Karpas-422 (cell line): ENCODE results near the gene ZNF398. TPM values are rescaled to one million over a fixed set of nuclear protein-coding genes. Genes with fewer than 3 reads are reported as not detected.
"Not testable (repeated sequence)": the region's sequence is repeated elsewhere in the genome, so short reads cannot be mapped to it uniquely, and the experiment has no call there.

Experiments
- DNase-seq: peaks from one replicate; pipeline ENCODE4 v3.0.0-alpha.2; 2015
- H2AFZ ChIP-seq: fragments of 200-600 bp; sonication (generic); 2 replicates; pipeline ENCODE4 v1.6.1; 2014; ENCODE audit warnings: antibody characterized with exemption, low read length, mixed read lengths
- H3K27ac ChIP-seq: fragments of 200-600 bp; sonication (generic); 2 replicates; pipeline ENCODE4 v1.5.1; 2014; ENCODE audit warnings: mild to moderate bottlenecking, low read length, moderate library complexity
- H3K27me3 ChIP-seq: fragments of 200-600 bp; sonication (generic); 2 replicates; pipeline ENCODE4 v1.6.1; 2014; ENCODE audit warnings: low read length, mixed read lengths
- H3K36me3 ChIP-seq: fragments of 200-600 bp; sonication (generic); 2 replicates; pipeline ENCODE4 v1.6.1; 2014; ENCODE audit warnings: low read length, mixed read lengths; ENCODE audit not compliant: insufficient read depth
- H3K4me1 ChIP-seq: fragments of 200-600 bp; sonication (generic); 2 replicates; pipeline ENCODE4 v1.6.1; 2014; ENCODE audit warnings: mild to moderate bottlenecking, low read length, mixed read lengths
- H3K4me2 ChIP-seq: fragments of 200-600 bp; sonication (generic); 2 replicates; pipeline ENCODE4 v1.6.1; 2014; ENCODE audit warnings: low read length, low read depth, mild to moderate bottlenecking; ENCODE audit not compliant: poor library complexity, severe bottlenecking
- H3K4me3 ChIP-seq: fragments of 200-600 bp; sonication (generic); 2 replicates; pipeline ENCODE4 v1.5.1; 2014; ENCODE audit warnings: mild to moderate bottlenecking, antibody characterized with exemption, low read length, mixed read lengths
- H3K79me2 ChIP-seq: fragments of 200-600 bp; sonication (generic); 2 replicates; pipeline ENCODE4 v1.6.1; 2014; ENCODE audit warnings: mild to moderate bottlenecking, low read length, mixed read lengths
- H3K9ac ChIP-seq: fragments of 200-600 bp; sonication (generic); 2 replicates; pipeline ENCODE4 v1.6.0; 2014; ENCODE audit warnings: low read length
- H3K9me2 ChIP-seq: fragments of 200-600 bp; sonication (generic), shearing (Covaris generic); replicated peaks from 2 replicates; pipeline ENCODE4 v1.6.0; 2014; ENCODE audit warnings: mild to moderate bottlenecking, low read length, moderate library complexity; ENCODE audit not compliant: insufficient read depth
- H3K9me3 ChIP-seq: fragments of 300-700, 200-600 bp; sonication (generic); 2 replicates; pipeline ENCODE4 v1.6.1; 2014; ENCODE audit warnings: low read length, mixed read lengths
- H4K20me1 ChIP-seq: fragments of 200-600 bp; sonication (generic); 2 replicates; pipeline ENCODE4 v1.6.1; 2014; ENCODE audit warnings: mild to moderate bottlenecking, antibody characterized with exemption, low read length, low read depth; ENCODE audit not compliant: insufficient read depth
- total RNA-seq: library from RNA; depleted of rRNA; stranded (reverse); fragments of >200 nt; shearing (Covaris generic); gene quantifications from 2 replicates; pipeline ENCODE4 v1.2.3, GENCODE V29; 2014; ENCODE audit warnings: low replicate concordance

ZNF398 gene
- total RNA-seq, 1 experiment from 2014 or later: 8.4 TPM

DNA sequence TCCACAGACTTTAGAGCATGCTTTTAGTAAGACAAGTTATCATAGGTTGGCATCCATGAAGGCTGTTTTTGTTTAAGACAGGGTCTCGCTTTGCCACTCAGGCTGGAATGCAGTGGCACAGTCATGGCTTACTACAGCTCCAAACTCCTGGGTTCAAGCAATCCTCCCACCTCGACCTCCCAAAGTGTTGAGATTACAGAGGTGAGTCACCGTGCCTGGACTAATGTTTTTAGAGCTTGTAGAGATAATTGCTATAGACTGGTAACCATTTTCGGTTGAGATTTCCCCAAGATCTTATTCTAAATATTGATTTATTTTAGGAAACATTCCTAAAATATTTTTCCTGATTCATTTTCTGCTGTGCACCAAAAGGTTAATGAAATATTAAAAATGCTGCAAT, 5.4 kb upstream of the ZNF398 start:
- Histone ChIP-seq H3K27ac (no peak overlapping the region), H4K20me1 (no peaks in the 10 kb centered on the region), H3K9me3 (no peaks in the 10 kb centered on the region), H3K36me3 (no peaks in the 10 kb centered on the region), H3K79me2 (peaks cover 12% of the 10 kb centered on the region), H3K27me3 (no peaks in the 10 kb centered on the region), H3K9ac (no peak overlapping the region), H3K4me3 (no peak overlapping the region), H3K4me1 (peaks cover 22% of the 10 kb centered on the region), H3K9me2 (no peaks in the 10 kb centered on the region), H3K4me2 (no peak overlapping the region), H2AFZ (no peak overlapping the region)
- no peak for DNase-seq

DNA sequence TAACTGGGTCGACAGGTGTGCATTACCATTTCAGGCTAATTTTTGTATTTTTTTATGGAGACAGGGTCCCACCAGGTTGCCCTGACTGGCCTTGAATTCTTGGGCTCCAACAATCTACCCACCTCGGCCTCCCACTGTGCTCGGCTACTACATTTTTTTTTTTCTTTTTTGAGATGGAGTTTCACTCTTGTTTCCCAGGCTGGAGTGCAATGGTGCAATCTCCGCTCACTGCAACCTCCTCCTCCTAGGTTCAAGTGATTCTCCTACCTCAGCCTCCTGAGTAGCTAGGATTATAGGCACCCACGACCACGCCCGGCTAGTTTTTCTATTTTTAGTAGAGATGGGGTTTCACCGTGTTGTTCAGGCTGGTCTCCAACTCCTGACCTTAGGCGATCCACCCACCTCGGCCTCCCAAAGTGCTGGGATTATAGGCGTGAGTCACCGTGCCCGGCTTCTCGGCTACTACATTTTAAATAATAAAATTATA, 2.8 kb upstream of the ZNF398 start:
- peaks cover 33% of the 10 kb centered on the region for H3K79me2 ChIP-seq
- H3K4me1 ChIP-seq: peaks cover 28% of the 10 kb centered on the region
- peak overlapping the region; percentile 93 for H3K27ac ChIP-seq
- not testable (repeated sequence) for DNase-seq, H4K20me1 ChIP-seq, H3K9me3 ChIP-seq, H3K9ac ChIP-seq, H3K36me3 ChIP-seq, H3K27me3 ChIP-seq, H3K9me2 ChIP-seq, H3K4me3 ChIP-seq, H2AFZ ChIP-seq
- peak overlapping the region; percentile 96 for H3K4me2 ChIP-seq

GRCh38 chr7:149145031-149145845, 2.0 kb upstream of the ZNF398 start:
- Histone ChIP-seq H3K36me3 (no peaks in the 10 kb centered on the region), H3K9me3 (no peaks in the 10 kb centered on the region), H3K9me2 (no peaks in the 10 kb centered on the region), H4K20me1 (no peaks in the 10 kb centered on the region), H3K4me2 (peak overlapping the region; percentile 96), H3K27ac (peak overlapping the region; percentile 93), H3K79me2 (peaks cover 41% of the 10 kb centered on the region), H3K4me3 (peak overlapping the region; percentile 81), H3K4me1 (peaks cover 33% of the 10 kb centered on the region), H3K27me3 (no peaks in the 10 kb centered on the region), H3K9ac (peak overlapping the region; percentile 80), H2AFZ (no peak overlapping the region)
- peak; percentile 85 for DNase-seq

GRCh38 chr7:149147752-149148653, 750 bp downstream of the ZNF398 start:
- peak overlapping the region; percentile 96 for H3K4me2 ChIP-seq
- peak; percentile 77 for DNase-seq
- H3K9me2 ChIP-seq: no peaks in the 10 kb centered on the region
- H3K27ac ChIP-seq: peak overlapping the region; percentile 93; the same call in 1 of the 2 replicates
- peak overlapping the region; percentile 80 for H3K9ac ChIP-seq
- H2AFZ ChIP-seq: peak overlapping the region; percentile 39
- H3K4me3 ChIP-seq: peak overlapping the region; percentile 81
- H4K20me1 ChIP-seq: no peaks in the 10 kb centered on the region
- no peaks in the 10 kb centered on the region for H3K36me3 ChIP-seq
- H3K79me2 ChIP-seq: peaks cover 65% of the 10 kb centered on the region
- no peaks in the 10 kb centered on the region for H3K9me3 ChIP-seq
- peaks cover 33% of the 10 kb centered on the region for H3K4me1 ChIP-seq
- no peaks in the 10 kb centered on the region for H3K27me3 ChIP-seq

- Histone ChIP-seq H3K4me1 (peaks cover 12% of the 10 kb centered on the region), H3K4me2 (no peak overlapping the region), H3K27me3 (no peaks in the 10 kb centered on the region), H3K27ac (no peak overlapping the region), H3K9me2 (no peaks in the 10 kb centered on the region), H3K9me3 (no peaks in the 10 kb centered on the region), H4K20me1 (no peaks in the 10 kb centered on the region), H3K36me3 (peaks cover 11% of the 10 kb centered on the region; the same call in 1 of the 2 replicates), H3K9ac (no peak overlapping the region), H3K79me2 (peaks cover 81% of the 10 kb centered on the region), H3K4me3 (no peak overlapping the region), H2AFZ (no peak overlapping the region)
- DNase-seq: no peak
These were observed 3.7 kb downstream of the ZNF398 start for GRCh38 chr7:149150981-149151380.

GRCh38 chr7:149153346-149153745, 6.1 kb downstream of the ZNF398 start:
- no peak overlapping the region for H2AFZ ChIP-seq
- DNase-seq: no peak
- no peak overlapping the region for H3K4me3 ChIP-seq
- no peaks in the 10 kb centered on the region for H3K9me2 ChIP-seq
- H3K4me2 ChIP-seq: no peak overlapping the region
- H3K9ac ChIP-seq: no peak overlapping the region
- H3K4me1 ChIP-seq: peaks cover 10% of the 10 kb centered on the region
- peaks cover 14% of the 10 kb centered on the region; the same call in 1 of the 2 replicates for H3K36me3 ChIP-seq
- no peaks in the 10 kb centered on the region for H4K20me1 ChIP-seq
- H3K9me3 ChIP-seq: no peaks in the 10 kb centered on the region
- H3K27me3 ChIP-seq: no peaks in the 10 kb centered on the region
- peaks cover 73% of the 10 kb centered on the region for H3K79me2 ChIP-seq
- no peak overlapping the region for H3K27ac ChIP-seq

DNA sequence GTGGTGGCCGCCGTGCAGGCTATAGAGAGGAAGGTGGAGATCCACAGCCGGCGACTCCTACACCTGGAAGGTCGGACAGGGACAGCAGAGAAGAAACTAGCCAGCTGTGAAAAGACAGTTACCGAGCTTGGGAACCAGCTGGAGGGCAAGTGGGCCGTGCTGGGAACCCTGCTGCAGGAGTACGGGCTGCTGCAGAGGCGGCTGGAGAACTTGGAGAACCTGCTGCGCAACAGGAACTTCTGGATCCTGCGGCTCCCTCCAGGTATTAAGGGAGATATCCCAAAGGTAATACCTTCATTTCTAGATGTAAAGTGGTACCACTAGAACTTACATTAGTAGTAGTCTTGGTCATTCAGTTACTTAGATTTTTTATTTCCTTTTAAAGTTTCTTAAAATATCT, 6.8 kb downstream of the ZNF398 start:
- H4K20me1 ChIP-seq: no peaks in the 10 kb centered on the region
- no peak overlapping the region for H3K27ac ChIP-seq
- no peak overlapping the region for H3K4me3 ChIP-seq
- H3K27me3 ChIP-seq: no peaks in the 10 kb centered on the region
- peaks cover 70% of the 10 kb centered on the region for H3K79me2 ChIP-seq
- no peaks in the 10 kb centered on the region for H3K9me2 ChIP-seq
- H3K9ac ChIP-seq: no peak overlapping the region
- H3K9me3 ChIP-seq: no peaks in the 10 kb centered on the region
- no peak overlapping the region for H3K4me2 ChIP-seq
- no peak overlapping the region for H2AFZ ChIP-seq
- no peak for DNase-seq
- peaks cover 14% of the 10 kb centered on the region; the same call in 1 of the 2 replicates for H3K36me3 ChIP-seq
- peaks cover 5% of the 10 kb centered on the region for H3K4me1 ChIP-seq

- Histone ChIP-seq H3K27me3 (no peaks in the 10 kb centered on the region), H3K4me1 (no peaks in the 10 kb centered on the region), H3K9ac (no peak overlapping the region), H3K79me2 (peaks cover 59% of the 10 kb centered on the region), H3K4me2 (no peak overlapping the region), H4K20me1 (no peaks in the 10 kb centered on the region), H3K36me3 (peaks cover 18% of the 10 kb centered on the region; the same call in 1 of the 2 replicates), H3K9me2 (no peaks in the 10 kb centered on the region), H3K9me3 (no peaks in the 10 kb centered on the region), H3K4me3 (no peak overlapping the region), H2AFZ (no peak overlapping the region), H3K27ac (no peak overlapping the region)
- no peak for DNase-seq
These were observed 9.6 kb downstream of the ZNF398 start for GRCh38 chr7:149156898-149157297.
